Measurements from ENCODE around the gene HJURP. TPM values are rescaled to one million over a fixed set of nuclear protein-coding genes. Genes with fewer than 3 reads are reported as not detected.

The HJURP gene
- total RNA-seq, 1 donor from 2014 or later, result 11.4 TPM

GRCh38 chr2:233865838-233866237 is 11.5 kb upstream of the HJURP start:
- H3K27ac Mint-ChIP-seq (ENCODE audit: unreplicated experiment), result no peak overlapping the region
- TF ChIP-seq CTCF (IDR thresholded peaks at IDR 0.05; ENCODE audit: unreplicated experiment), result peak; percentile 77
- H3K9me3 Mint-ChIP-seq (ENCODE audit: unreplicated experiment), result no peaks in the 10 kb centered on the region
- peaks cover 1% of the 10 kb centered on the region for H3K27me3 Mint-ChIP-seq (ENCODE audit: unreplicated experiment)
- H3K4me3 Mint-ChIP-seq (ENCODE audit: unreplicated experiment), result no peak overlapping the region
- H3K4me1 Mint-ChIP-seq (ENCODE audit: unreplicated experiment), result no peaks in the 10 kb centered on the region
- peaks cover 6% of the 10 kb centered on the region for H3K36me3 Mint-ChIP-seq (ENCODE audit: low read depth, unreplicated experiment)
- DNase-seq (ENCODE audit: low spot score), result no peak

DNA sequence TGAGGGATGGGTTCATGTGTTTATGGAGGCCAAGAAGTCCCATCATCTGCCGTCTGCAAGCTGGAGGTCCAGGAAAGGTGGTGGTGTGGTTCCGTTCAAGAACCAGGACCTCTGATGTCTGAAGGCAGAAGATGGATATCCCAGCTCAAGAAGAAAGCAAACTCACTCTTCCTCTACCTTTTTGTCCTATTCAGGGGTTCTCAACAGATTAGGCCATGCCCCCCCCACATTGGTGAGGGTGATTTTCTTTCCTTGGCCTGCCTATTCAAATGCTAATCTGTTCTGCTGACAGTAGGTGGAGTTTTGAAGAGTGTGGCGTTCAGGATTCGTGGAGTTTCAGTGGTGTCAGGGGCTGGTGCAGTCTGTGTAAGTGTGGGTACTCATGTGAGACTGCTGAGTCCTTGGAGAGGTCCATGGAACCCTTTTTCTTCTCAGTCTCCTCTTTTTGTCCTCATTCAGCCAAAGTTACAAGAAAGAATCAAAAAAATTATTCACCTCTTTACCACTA is 8.0 kb upstream of the HJURP start:
- peaks cover 1% of the 10 kb centered on the region for H3K27me3 Mint-ChIP-seq (ENCODE audit: unreplicated experiment)
- no peak for TF ChIP-seq CTCF (IDR thresholded peaks at IDR 0.05; ENCODE audit: unreplicated experiment)
- peaks cover 6% of the 10 kb centered on the region for H3K36me3 Mint-ChIP-seq (ENCODE audit: low read depth, unreplicated experiment)
- no peak for DNase-seq (ENCODE audit: low spot score)
- no peak overlapping the region for H3K27ac Mint-ChIP-seq (ENCODE audit: unreplicated experiment)
- H3K4me1 Mint-ChIP-seq (ENCODE audit: unreplicated experiment), result no peaks in the 10 kb centered on the region
- H3K4me3 Mint-ChIP-seq (ENCODE audit: unreplicated experiment), result no peak overlapping the region
- no peaks in the 10 kb centered on the region for H3K9me3 Mint-ChIP-seq (ENCODE audit: unreplicated experiment)

DNA sequence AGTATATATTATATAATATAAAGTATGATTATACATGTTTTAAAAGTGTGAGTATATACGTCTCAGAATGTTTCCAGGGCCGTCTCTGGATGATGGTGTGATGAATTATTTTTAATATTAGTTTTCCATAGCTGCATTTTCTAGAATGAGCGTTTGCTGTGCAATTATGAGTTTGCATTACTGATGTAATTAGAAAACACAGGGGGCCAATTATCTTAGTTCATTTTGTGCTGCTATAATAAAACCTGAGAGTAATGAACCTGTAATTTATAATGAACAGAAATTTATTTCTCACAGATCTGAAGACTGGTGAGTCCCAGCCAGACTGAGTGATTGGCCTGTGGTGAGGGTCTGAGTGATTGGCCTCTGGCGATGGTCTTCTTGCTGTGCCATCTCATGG is 4.0 kb upstream of the HJURP start:
- Mint-ChIP-seq H3K9me3 (ENCODE audit: unreplicated experiment) (no peaks in the 10 kb centered on the region), H3K27me3 (ENCODE audit: unreplicated experiment) (peaks cover 2% of the 10 kb centered on the region), H3K27ac (ENCODE audit: unreplicated experiment) (no peak overlapping the region), H3K4me1 (ENCODE audit: unreplicated experiment) (peaks cover 6% of the 10 kb centered on the region), H3K4me3 (ENCODE audit: unreplicated experiment) (no peak overlapping the region), H3K36me3 (ENCODE audit: low read depth, unreplicated experiment) (no peaks in the 10 kb centered on the region)
- DNase-seq (ENCODE audit: low spot score), result no peak
- no peak for TF ChIP-seq CTCF (IDR thresholded peaks at IDR 0.05; ENCODE audit: unreplicated experiment)

DNA sequence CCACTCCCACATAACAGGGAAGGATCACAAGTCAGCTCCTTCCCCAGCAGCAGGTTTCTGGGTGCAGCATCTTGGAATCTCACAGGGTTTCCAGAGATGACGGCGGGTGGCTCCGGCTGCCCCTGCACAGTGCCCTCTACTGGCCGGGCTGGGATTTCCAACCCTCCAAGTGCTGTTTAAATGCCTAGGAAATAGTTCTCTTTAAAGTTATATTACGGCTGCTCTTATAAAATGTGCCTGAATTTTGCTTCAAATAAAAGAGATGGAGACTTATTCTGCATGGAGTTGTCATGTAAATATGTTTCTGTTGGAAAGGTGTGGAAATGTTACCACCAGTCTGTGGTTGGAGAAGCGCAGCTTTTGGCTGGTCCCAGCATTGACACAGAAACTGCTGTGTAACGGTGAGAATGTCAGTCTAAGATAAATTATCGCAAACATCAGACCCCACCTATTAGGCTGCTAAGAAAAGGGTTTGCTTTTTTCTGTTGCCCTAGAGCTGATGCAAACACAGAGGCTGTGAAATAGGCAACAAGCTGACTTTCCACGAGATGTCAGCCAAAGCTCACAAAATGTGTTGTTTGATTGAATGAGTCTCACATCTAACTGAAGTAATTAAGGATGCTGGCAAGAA is 3.3 kb upstream of the HJURP start:
- H3K27ac Mint-ChIP-seq (ENCODE audit: unreplicated experiment), result no peak overlapping the region
- H3K27me3 Mint-ChIP-seq (ENCODE audit: unreplicated experiment), result peaks cover 2% of the 10 kb centered on the region
- no peaks in the 10 kb centered on the region for H3K9me3 Mint-ChIP-seq (ENCODE audit: unreplicated experiment)

More for the DNA sequence above, 3.3 kb upstream of the HJURP start:
- Mint-ChIP-seq H3K36me3 (ENCODE audit: low read depth, unreplicated experiment) (no peaks in the 10 kb centered on the region), H3K4me3 (ENCODE audit: unreplicated experiment) (no peak overlapping the region), H3K4me1 (ENCODE audit: unreplicated experiment) (peaks cover 11% of the 10 kb centered on the region)
- TF ChIP-seq CTCF (IDR thresholded peaks at IDR 0.05; ENCODE audit: unreplicated experiment), result peak; percentile 88
- peak; percentile 57 for DNase-seq (ENCODE audit: low spot score)
